ENCODE results near the gene RNF152. TPM values are rescaled to one million over a fixed set of nuclear protein-coding genes. Genes with fewer than 3 reads are reported as not detected.

RNF152 gene
- total RNA-seq, 1 donor from 2014 or later: 45.7 TPM

- no peak for DNase-seq (ENCODE audit: extremely low spot score in 2 of 2)
- Histone ChIP-seq H3K36me3 (no peaks in the 10 kb centered on the region), H3K4me3 (no peak overlapping the region), H3K27ac (no peak overlapping the region), H3K27me3 (no peaks in the 10 kb centered on the region), H3K4me1 (no peaks in the 10 kb centered on the region), H3K9me3 (no peaks in the 10 kb centered on the region)
- intact Hi-C loops (cut with DNase I): loop anchor here (5.0 kb wide), 1 partner anchor 1268 kb away; no protein-coding TSS in a partner anchor
- TF ChIP-seq POLR2A (IDR thresholded peaks at IDR 0.05): no peak
- no peak for TF ChIP-seq POLR2AphosphoS5 (IDR thresholded peaks at IDR 0.05; ENCODE audit: insufficient read depth in 1 of 2, low read depth in 1 of 2)
- no peak for TF ChIP-seq CTCF (IDR thresholded peaks at IDR 0.05)
Measured at GRCh38 chr18:61774846-61775245, 118.0 kb downstream of the RNF152 start.

- no peak for DNase-seq (ENCODE audit: extremely low spot score in 2 of 2)
- Histone ChIP-seq H3K27ac (no peak overlapping the region), H3K4me3 (no peak overlapping the region), H3K36me3 (no peaks in the 10 kb centered on the region), H3K4me1 (no peaks in the 10 kb centered on the region), H3K27me3 (no peaks in the 10 kb centered on the region), H3K9me3 (no peaks in the 10 kb centered on the region)
- intact Hi-C loops (cut with DNase I): loop anchor here (5.0 kb wide), 1 partner anchor 1265 kb away; no protein-coding TSS in a partner anchor
- TF ChIP-seq CTCF (IDR thresholded peaks at IDR 0.05): no peak
- TF ChIP-seq POLR2AphosphoS5 (IDR thresholded peaks at IDR 0.05; ENCODE audit: insufficient read depth in 1 of 2, low read depth in 1 of 2): no peak
- no peak for TF ChIP-seq POLR2A (IDR thresholded peaks at IDR 0.05)
Measured at GRCh38 chr18:61772293-61772848, 120.4 kb downstream of the RNF152 start.

- intact Hi-C loops (cut with DNase I): loop anchor here (5.0 kb wide), 1 partner anchor 1265 kb away; no protein-coding TSS in a partner anchor
- Histone ChIP-seq H3K27me3 (no peaks in the 10 kb centered on the region), H3K27ac (no peak overlapping the region), H3K36me3 (no peaks in the 10 kb centered on the region), H3K4me3 (no peak overlapping the region), H3K9me3 (no peaks in the 10 kb centered on the region), H3K4me1 (no peaks in the 10 kb centered on the region)
- TF ChIP-seq POLR2A (IDR thresholded peaks at IDR 0.05) (no peak), CTCF (IDR thresholded peaks at IDR 0.05) (no peak), POLR2AphosphoS5 (IDR thresholded peaks at IDR 0.05; ENCODE audit: insufficient read depth in 1 of 2, low read depth in 1 of 2) (no peak)
- DNase-seq (ENCODE audit: extremely low spot score in 2 of 2): no peak
Measured at GRCh38 chr18:61771861-61772260, 120.9 kb downstream of the RNF152 start.

- Histone ChIP-seq H3K36me3 (no peaks in the 10 kb centered on the region), H3K4me1 (no peaks in the 10 kb centered on the region), H3K27ac (no peak overlapping the region), H3K4me3 (no peak overlapping the region), H3K9me3 (no peaks in the 10 kb centered on the region), H3K27me3 (no peaks in the 10 kb centered on the region)
- TF ChIP-seq POLR2AphosphoS5 (IDR thresholded peaks at IDR 0.05; ENCODE audit: insufficient read depth in 1 of 2, low read depth in 1 of 2): no peak
- no peak for TF ChIP-seq POLR2A (IDR thresholded peaks at IDR 0.05)
- no peak for TF ChIP-seq CTCF (IDR thresholded peaks at IDR 0.05)
- intact Hi-C loops (cut with DNase I): loop anchor here (5.0 kb wide), 1 partner anchor 1263 kb away; no protein-coding TSS in a partner anchor
- no peak for DNase-seq (ENCODE audit: extremely low spot score in 2 of 2)
Measured at GRCh38 chr18:61770279-61770678, 122.5 kb downstream of the RNF152 start.

GRCh38 chr18:61766266-61766884 is 126.4 kb downstream of the RNF152 start:
- intact Hi-C loops (cut with DNase I): no loop called here
- no peaks in the 10 kb centered on the region for H3K36me3 ChIP-seq
- no peak for DNase-seq (ENCODE audit: extremely low spot score in 2 of 2)
- no peaks in the 10 kb centered on the region for H3K4me1 ChIP-seq
- H3K27me3 ChIP-seq: no peaks in the 10 kb centered on the region
- no peak overlapping the region for H3K4me3 ChIP-seq
- H3K9me3 ChIP-seq: no peaks in the 10 kb centered on the region
- TF ChIP-seq POLR2AphosphoS5 (IDR thresholded peaks at IDR 0.05; ENCODE audit: insufficient read depth in 1 of 2, low read depth in 1 of 2): no peak
- H3K27ac ChIP-seq: no peak overlapping the region
